HepG2 (cell line): ENCODE results near the gene HOXB4. TPM values are rescaled to one million over a fixed set of nuclear protein-coding genes. Genes with fewer than 3 reads are reported as not detected.

Experiments
- AHR ChIP-seq: IDR thresholded peaks from 2 replicates; pipeline ENCODE4 v1.6.1; 2018; ENCODE audit warnings: missing genetic modification reagents, missing compliant biosample characterization
- ARNT2 ChIP-seq: sonication (generic); formaldehyde crosslinking; IDR thresholded peaks from 2 replicates; pipeline ENCODE4 v1.8.0; 2022; ENCODE audit warnings: mild to moderate bottlenecking, low read depth, missing genetic modification reagents, moderate library complexity
- ATRX ChIP-seq: sonication (generic); formaldehyde crosslinking; IDR thresholded peaks from 2 replicates; pipeline ENCODE4 v1.4.0; 2020; ENCODE audit warnings: missing genetic modification reagents, borderline replicate concordance
- BCL6 ChIP-seq: IDR thresholded peaks from 2 replicates; pipeline ENCODE4 v1.6.1; 2016; ENCODE audit warnings: missing genetic modification reagents, missing compliant biosample characterization
- HHEX ChIP-seq: IDR thresholded peaks from 2 replicates; pipeline ENCODE4 v1.6.1; 2016; ENCODE audit warnings: control low read depth
- HMG20B ChIP-seq: conservative IDR thresholded peaks from 2 replicates; pipeline ENCODE4 v1.6.1; 2016; ENCODE audit warnings: missing genetic modification reagents, missing compliant biosample characterization
- HNRNPH1 ChIP-seq: fragments of 200-400 bp; formaldehyde crosslinking; optimal IDR thresholded peaks from 2 replicates; pipeline ENCODE3; 2017; ENCODE audit warnings: mild to moderate bottlenecking, low read depth, low read length
- KDM1A ChIP-seq: IDR thresholded peaks from 2 replicates; pipeline ENCODE4 v1.6.1; 2016; ENCODE audit warnings: missing compliant biosample characterization
- KDM4B ChIP-seq: sonication (generic); formaldehyde crosslinking; IDR thresholded peaks from 2 replicates; pipeline ENCODE4 v1.4.0; 2020; ENCODE audit warnings: missing genetic modification reagents
- KLF16 ChIP-seq, 2 experiments: sonication (generic) in 1 of 2; formaldehyde crosslinking in 1 of 2; IDR thresholded peaks; 2 replicates each; pipeline versions ENCODE4 v1.6.1 to v1.8.0; 2016 to 2023; ENCODE audit warnings: missing genetic modification reagents in 2 of 2, missing compliant biosample characterization in 1 of 2
- MED1 ChIP-seq: sonication (generic); formaldehyde crosslinking; IDR thresholded peaks from 2 replicates; pipeline ENCODE4 v1.4.0; 2020; ENCODE audit warnings: missing genetic modification reagents
- MEF2D ChIP-seq: sonication (generic); formaldehyde crosslinking; IDR thresholded peaks from 2 replicates; pipeline ENCODE4 v1.5.1; 2020; ENCODE audit warnings: mild to moderate bottlenecking, missing genetic modification reagents
- MTA3 ChIP-seq: sonication (generic); formaldehyde crosslinking; IDR thresholded peaks from 2 replicates; pipeline ENCODE4 v1.4.0; 2020; ENCODE audit warnings: missing genetic modification reagents
- NKX3-1 ChIP-seq: sonication (generic); formaldehyde crosslinking; IDR thresholded peaks from 2 replicates; pipeline ENCODE4 v1.5.0; 2020; ENCODE audit warnings: missing genetic modification reagents
- PHF21A ChIP-seq: sonication (generic); formaldehyde crosslinking; IDR thresholded peaks from 2 replicates; pipeline ENCODE4 v1.5.0; 2020; ENCODE audit warnings: mild to moderate bottlenecking, missing genetic modification reagents
- RARA ChIP-seq: IDR thresholded peaks from 2 replicates; pipeline ENCODE4 v1.6.1; 2016; ENCODE audit warnings: missing genetic modification reagents, missing compliant biosample characterization
- SMARCC2 ChIP-seq: fragments of 450-650 bp; IDR thresholded peaks from 2 replicates; pipeline ENCODE4 v1.6.1; 2017; ENCODE audit warnings: antibody characterized with exemption, mild to moderate bottlenecking
- TARDBP ChIP-seq: sonication (generic); formaldehyde crosslinking; IDR thresholded peaks from 2 replicates; pipeline ENCODE4 v1.8.0; 2022; ENCODE audit warnings: mild to moderate bottlenecking, missing genetic modification reagents
- ZNF138 ChIP-seq: sonication (generic); formaldehyde crosslinking; IDR thresholded peaks from 2 replicates; pipeline ENCODE4 v1.5.0; 2020; ENCODE audit warnings: mild to moderate bottlenecking, low read depth, missing genetic modification reagents
- ZNF143 ChIP-seq: sonication (generic); formaldehyde crosslinking; IDR thresholded peaks from 2 replicates; pipeline ENCODE4 v1.4.0; 2020; ENCODE audit warnings: missing genetic modification reagents
- ZNF3 ChIP-seq: IDR thresholded peaks from 2 replicates; pipeline ENCODE4 v1.7.0; 2017; ENCODE audit warnings: inconsistent platforms
- ZNF496 ChIP-seq: sonication (generic); formaldehyde crosslinking; IDR thresholded peaks from 2 replicates; pipeline ENCODE4 v1.8.1; 2023; ENCODE audit warnings: mild to moderate bottlenecking, moderate library complexity, missing genetic modification reagents; ENCODE audit not compliant: insufficient replicate concordance
- ZNF547 ChIP-seq: sonication (generic); formaldehyde crosslinking; IDR thresholded peaks from 2 replicates; pipeline ENCODE4 v1.5.1; 2020; ENCODE audit warnings: mild to moderate bottlenecking, missing genetic modification reagents
- ZNF607 ChIP-seq: sonication (generic); formaldehyde crosslinking; IDR thresholded peaks from 2 replicates; pipeline ENCODE4 v1.5.1; 2020; ENCODE audit warnings: missing genetic modification reagents, mild to moderate bottlenecking, borderline replicate concordance
- ZNF619 ChIP-seq: sonication (generic); formaldehyde crosslinking; IDR thresholded peaks from 2 replicates; pipeline ENCODE4 v1.4.0; 2020; ENCODE audit warnings: mild to moderate bottlenecking, missing genetic modification reagents
- ZNF724P ChIP-seq: sonication (generic); formaldehyde crosslinking; IDR thresholded peaks from 2 replicates; pipeline ENCODE4 v1.8.0; 2022; ENCODE audit warnings: missing genetic modification reagents, borderline replicate concordance
- ZNF792 ChIP-seq: IDR thresholded peaks from 2 replicates; pipeline ENCODE4 v1.6.1; 2016
- ZNF879 ChIP-seq: sonication (generic); formaldehyde crosslinking; IDR thresholded peaks from 2 replicates; pipeline ENCODE4 v1.8.1; 2023; ENCODE audit warnings: missing genetic modification reagents
- polyA plus RNA-seq, 8 experiments: library from polyadenylated mRNA; depleted of rRNA in 3 of 8; stranded (reverse) in 7 of 8; unstranded in 1 of 8; fragments of >200 nt; fragmentation: Illumina TruSeq in 4 of 8; extraction: Trizol in 4 of 8; gene quantifications; 2 replicates each; pipeline versions ENCODE4 v1.2.1 to v1.2.3, GENCODE V29; 2011 to 2016; ENCODE audit warnings: low read depth in 4 of 8, missing spikeins in 1 of 8, mixed read lengths in 1 of 8; ENCODE audit not compliant: insufficient read depth in 1 of 8
- total RNA-seq, 5 experiments: library from RNA; depleted of rRNA; stranded (reverse); fragments of >200 nt; fragmentation: Illumina TruSeq; extraction: Trizol; gene quantifications; 2 replicates each; pipeline ENCODE4 v1.2.3, GENCODE V29; 2016; ENCODE audit warnings: low read depth in 1 of 5
- TF ChIP-seq, protein P1 (sequence below): sonication (generic); formaldehyde crosslinking; IDR thresholded peaks from 2 replicates; pipeline ENCODE4 v1.5.0; 2020; ENCODE audit warnings: mild to moderate bottlenecking, missing genetic modification reagents
- TF ChIP-seq, protein P2 (sequence below): sonication (generic); formaldehyde crosslinking; IDR thresholded peaks from 2 replicates; pipeline ENCODE4 v1.8.0; 2022; ENCODE audit warnings: low read depth, missing genetic modification reagents
- TF ChIP-seq, protein P3 (sequence below): sonication (generic); formaldehyde crosslinking; IDR thresholded peaks from 2 replicates; pipeline ENCODE4 v1.8.1; 2023; ENCODE audit warnings: mild to moderate bottlenecking, missing genetic modification reagents

HOXB4 gene
- total and polyA plus RNA-seq, 2 of the 13 experiments (the other 11 are each of a cell fraction or from before 2014, with no cell fraction given) = not detected

DNA sequence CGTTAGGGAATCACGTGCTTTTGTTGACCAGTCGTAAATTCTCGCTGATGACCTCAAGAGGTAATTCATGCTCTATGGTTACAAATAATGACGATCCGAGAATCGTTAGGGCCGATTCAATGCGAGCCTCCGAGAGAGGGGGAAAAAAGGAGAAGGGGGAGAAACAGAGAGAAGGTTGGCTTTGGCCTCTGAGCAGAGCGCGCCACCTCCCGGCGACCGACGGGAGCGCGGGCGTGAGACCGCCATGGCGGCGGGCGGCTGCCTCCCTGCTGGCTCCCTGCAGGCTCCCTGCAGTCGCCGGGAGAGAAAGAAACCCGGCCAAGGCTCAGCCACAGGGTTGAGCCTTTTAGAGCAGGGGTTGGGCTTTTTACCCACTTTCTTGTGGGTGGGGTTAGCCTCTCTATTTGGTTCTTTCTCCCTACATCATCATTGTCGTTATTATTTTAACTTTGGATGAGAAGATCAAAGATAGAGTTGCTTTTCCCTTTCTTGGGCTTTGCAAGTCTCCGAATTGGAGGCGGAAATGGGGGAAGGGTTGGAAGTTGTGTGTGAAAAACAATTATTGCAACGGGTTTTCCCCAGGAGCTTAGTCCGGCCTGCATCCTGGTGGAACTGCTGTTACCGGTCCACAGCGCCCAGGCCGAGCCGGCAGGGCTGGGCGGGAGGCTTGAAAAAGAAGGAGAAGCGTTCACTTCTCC is 15.8 kb upstream of the HOXB4 start (continued):
- TF ChIP-seq HNRNPH1 = no peak
- TF ChIP-seq, protein P1, sequence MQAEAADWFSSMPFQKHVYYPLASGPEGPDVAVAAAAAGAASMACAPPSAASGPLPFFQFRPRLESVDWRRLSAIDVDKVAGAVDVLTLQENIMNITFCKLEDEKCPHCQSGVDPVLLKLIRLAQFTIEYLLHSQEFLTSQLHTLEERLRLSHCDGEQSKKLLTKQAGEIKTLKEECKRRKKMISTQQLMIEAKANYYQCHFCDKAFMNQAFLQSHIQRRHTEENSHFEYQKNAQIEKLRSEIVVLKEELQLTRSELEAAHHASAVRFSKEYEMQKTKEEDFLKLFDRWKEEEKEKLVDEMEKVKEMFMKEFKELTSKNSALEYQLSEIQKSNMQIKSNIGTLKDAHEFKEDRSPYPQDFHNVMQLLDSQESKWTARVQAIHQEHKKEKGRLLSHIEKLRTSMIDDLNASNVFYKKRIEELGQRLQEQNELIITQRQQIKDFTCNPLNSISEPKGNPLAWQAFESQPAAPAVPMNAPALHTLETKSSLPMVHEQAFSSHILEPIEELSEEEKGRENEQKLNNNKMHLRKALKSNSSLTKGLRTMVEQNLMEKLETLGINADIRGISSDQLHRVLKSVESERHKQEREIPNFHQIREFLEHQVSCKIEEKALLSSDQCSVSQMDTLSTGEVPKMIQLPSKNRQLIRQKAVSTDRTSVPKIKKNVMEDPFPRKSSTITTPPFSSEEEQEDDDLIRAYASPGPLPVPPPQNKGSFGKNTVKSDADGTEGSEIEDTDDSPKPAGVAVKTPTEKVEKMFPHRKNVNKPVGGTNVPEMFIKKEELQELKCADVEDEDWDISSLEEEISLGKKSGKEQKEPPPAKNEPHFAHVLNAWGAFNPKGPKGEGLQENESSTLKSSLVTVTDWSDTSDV (CRISPR knock-in tag) = no peak
- TF ChIP-seq, protein P2, sequence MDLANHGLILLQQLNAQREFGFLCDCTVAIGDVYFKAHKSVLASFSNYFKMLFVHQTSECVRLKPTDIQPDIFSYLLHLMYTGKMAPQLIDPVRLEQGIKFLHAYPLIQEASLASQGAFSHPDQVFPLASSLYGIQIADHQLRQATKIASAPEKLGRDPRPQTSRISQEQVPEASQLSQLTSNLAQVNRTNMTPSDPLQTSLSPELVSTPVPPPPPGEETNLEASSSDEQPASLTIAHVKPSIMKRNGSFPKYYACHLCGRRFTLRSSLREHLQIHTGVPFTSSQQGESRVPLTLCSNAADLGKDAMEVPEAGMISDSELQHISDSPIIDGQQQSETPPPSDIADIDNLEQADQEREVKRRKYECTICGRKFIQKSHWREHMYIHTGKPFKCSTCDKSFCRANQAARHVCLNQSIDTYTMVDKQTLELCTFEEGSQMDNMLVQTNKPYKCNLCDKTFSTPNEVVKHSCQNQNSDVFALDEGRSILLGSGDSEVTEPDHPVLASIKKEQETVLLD (CRISPR knock-in tag) = no peak
- no peak for TF ChIP-seq NKX3-1 (CRISPR knock-in tag)
- no peak for TF ChIP-seq MTA3 (CRISPR knock-in tag)
- TF ChIP-seq ZNF143 = no peak
- no peak for TF ChIP-seq SMARCC2
- TF ChIP-seq KDM4B (CRISPR knock-in tag) = no peak
- no peak for TF ChIP-seq MED1 (CRISPR knock-in tag)
- no peak for TF ChIP-seq BCL6
- no peak for TF ChIP-seq ZNF619 (CRISPR knock-in tag)
- TF ChIP-seq, protein P3, sequence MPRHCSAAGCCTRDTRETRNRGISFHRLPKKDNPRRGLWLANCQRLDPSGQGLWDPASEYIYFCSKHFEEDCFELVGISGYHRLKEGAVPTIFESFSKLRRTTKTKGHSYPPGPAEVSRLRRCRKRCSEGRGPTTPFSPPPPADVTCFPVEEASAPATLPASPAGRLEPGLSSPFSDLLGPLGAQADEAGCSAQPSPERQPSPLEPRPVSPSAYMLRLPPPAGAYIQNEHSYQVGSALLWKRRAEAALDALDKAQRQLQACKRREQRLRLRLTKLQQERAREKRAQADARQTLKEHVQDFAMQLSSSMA (CRISPR knock-in tag) = no peak
- no peak for TF ChIP-seq ZNF496 (CRISPR knock-in tag)
- TF ChIP-seq HMG20B (CRISPR knock-in tag) = no peak
- no peak for TF ChIP-seq RARA (CRISPR knock-in tag)
- TF ChIP-seq ATRX (CRISPR knock-in tag) = no peak
- no peak for TF ChIP-seq ZNF724P (CRISPR knock-in tag)
- TF ChIP-seq KDM1A (CRISPR knock-in tag) = no peak
- TF ChIP-seq TARDBP (CRISPR knock-in tag) = no peak
- TF ChIP-seq PHF21A (CRISPR knock-in tag) = no peak
- TF ChIP-seq ZNF879 (CRISPR knock-in tag) = no peak
- no peak for TF ChIP-seq ZNF547
- TF ChIP-seq MEF2D (CRISPR knock-in tag) = no peak
- TF ChIP-seq HHEX = no peak
- no peak for TF ChIP-seq ZNF138
- no peak for TF ChIP-seq AHR (CRISPR knock-in tag)
- no peak for TF ChIP-seq ZNF607
- TF ChIP-seq ZNF792 = no peak
- no peak for TF ChIP-seq ARNT2 (CRISPR knock-in tag)
- TF ChIP-seq ZNF3 (CRISPR knock-in tag) = no peak
- no peak for TF ChIP-seq KLF16 (CRISPR knock-in tag; IDR thresholded peaks at IDR 0.05)
